NCI-H446 treated with DMSO at 0.1 percent for 48 hours (cell line): ENCODE results near the gene MUC5B.
"Not testable (repeated sequence)": the region's sequence is repeated elsewhere in the genome, so short reads cannot be mapped to it uniquely, and the experiment has no call there.

ENCODE experiments used
- DNase-seq: peaks from one replicate; lab custom pipeline; 2025; lab: John Stamatoyannopoulos, UW

MUC5B gene

DNA sequence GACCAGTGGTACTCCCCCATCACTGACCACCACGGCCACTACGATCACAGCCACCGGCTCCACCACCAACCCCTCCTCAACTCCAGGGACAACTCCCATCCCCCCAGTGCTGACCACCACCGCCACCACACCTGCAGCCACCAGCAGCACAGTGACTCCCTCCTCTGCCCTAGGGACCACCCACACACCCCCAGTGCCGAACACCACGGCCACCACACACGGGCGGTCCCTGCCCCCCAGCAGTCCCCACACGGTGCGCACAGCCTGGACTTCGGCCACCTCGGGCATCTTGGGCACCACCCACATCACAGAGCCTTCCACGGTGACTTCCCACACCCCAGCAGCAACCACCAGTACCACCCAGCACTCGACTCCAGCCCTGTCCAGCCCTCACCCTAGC lies 24.2 kb downstream of the MUC5B start:
- DNase-seq: not testable (repeated sequence)

DNA sequence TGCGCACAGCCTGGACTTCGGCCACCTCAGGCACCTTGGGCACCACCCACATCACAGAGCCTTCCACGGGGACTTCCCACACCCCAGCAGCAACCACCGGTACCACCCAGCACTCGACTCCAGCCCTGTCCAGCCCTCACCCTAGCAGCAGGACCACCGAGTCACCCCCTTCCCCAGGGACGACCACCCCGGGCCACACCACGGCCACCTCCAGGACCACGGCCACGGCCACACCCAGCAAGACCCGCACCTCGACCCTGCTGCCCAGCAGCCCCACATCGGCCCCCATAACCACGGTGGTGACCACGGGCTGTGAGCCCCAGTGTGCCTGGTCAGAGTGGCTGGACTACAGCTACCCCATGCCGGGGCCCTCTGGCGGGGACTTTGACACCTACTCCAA lies 26.1 kb downstream of the MUC5B start:
- DNase-seq: not testable (repeated sequence)

- not testable (repeated sequence) for DNase-seq
Observed at GRCh38 chr11:1250411-1250810, 27.5 kb downstream of the MUC5B start.

DNA sequence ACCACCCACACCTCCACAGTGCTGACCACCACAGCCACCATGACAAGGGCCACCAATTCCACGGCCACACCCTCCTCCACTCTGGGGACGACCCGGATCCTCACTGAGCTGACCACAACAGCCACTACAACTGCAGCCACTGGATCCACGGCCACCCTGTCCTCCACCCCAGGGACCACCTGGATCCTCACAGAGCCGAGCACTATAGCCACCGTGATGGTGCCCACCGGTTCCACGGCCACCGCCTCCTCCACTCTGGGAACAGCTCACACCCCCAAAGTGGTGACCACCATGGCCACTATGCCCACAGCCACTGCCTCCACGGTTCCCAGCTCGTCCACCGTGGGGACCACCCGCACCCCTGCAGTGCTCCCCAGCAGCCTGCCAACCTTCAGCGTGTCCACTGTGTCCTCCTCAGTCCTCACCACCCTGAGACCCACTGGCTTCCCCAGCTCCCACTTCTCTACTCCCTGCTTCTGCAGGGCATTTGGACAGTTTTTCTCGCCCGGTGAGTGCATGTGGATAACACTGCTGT lies 28.4 kb downstream of the MUC5B start:
- no peak for DNase-seq

DNA sequence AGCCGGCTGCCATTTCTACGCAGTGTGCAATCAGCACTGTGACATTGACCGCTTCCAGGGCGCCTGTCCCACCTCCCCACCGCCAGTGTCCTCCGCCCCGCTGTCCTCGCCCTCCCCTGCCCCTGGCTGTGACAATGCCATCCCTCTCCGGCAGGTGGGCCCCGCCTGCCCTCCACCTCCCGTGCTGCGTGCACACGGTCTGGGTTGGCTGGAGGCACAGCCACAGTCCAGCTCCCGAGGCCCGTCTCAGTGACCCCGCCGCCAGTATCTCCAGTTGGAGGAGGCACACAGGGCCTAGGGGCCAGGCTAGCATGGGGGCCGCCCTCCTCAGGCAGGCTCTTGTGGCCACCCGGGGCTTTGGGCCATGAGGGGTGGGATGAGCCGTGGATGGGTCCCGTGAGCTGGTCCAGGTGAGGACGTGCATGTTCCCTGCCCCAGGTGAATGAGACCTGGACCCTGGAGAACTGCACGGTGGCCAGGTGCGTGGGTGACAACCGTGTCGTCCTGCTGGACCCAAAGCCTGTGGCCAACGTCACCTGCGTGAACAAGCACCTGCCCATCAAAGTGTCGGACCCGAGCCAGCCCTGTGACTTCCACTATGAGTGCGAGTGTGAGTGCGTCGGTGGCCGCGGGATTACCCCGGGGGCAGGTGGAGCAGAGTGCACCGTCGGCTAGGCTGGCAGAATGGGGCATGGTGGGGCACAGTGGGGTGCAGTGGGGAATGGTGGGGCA lies 29.7 kb downstream of the MUC5B start:
- DNase-seq: no peak

DNA sequence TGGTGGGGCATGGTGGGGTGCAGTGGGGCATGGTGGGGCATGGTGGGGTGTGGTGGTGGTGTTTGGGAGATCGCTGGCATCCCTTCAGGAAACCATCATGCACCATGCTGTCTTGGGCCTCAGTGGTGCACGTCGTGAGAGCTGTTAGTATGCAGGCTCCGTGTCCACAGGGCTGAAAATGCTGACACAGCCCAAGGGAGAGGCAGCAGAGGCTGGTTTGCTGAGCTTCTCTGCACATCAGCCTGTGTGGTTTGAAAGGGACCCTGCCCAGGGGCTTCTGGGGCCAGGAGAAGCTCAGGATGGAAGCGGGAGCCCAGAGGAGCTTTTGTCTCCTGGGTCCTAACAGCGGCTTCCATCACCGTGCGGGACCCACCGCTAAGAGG lies 30.2 kb downstream of the MUC5B start:
- DNase-seq: no peak

GRCh38 chr11:1254086-1254648 lies 31.3 kb downstream of the MUC5B start:
- no peak for DNase-seq

- no peak for DNase-seq
Observed at GRCh38 chr11:1254733-1255132, 31.9 kb downstream of the MUC5B start.

DNA sequence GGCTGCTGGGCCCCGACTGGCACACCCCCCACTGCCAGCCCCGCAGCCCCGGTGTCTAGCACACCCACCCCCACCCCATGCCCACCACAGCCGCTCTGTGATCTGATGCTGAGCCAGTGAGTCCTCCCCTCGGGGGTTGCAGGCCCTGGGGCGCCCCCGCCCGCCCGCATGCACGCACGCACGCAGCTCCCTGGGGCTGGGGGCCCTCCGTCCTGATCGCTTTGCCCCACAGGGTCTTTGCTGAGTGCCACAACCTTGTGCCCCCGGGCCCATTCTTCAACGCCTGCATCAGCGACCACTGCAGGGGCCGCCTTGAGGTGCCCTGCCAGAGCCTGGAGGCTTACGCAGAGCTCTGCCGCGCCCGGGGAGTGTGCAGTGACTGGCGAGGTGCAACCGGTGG lies 32.3 kb downstream of the MUC5B start:
- no peak for DNase-seq

DNA sequence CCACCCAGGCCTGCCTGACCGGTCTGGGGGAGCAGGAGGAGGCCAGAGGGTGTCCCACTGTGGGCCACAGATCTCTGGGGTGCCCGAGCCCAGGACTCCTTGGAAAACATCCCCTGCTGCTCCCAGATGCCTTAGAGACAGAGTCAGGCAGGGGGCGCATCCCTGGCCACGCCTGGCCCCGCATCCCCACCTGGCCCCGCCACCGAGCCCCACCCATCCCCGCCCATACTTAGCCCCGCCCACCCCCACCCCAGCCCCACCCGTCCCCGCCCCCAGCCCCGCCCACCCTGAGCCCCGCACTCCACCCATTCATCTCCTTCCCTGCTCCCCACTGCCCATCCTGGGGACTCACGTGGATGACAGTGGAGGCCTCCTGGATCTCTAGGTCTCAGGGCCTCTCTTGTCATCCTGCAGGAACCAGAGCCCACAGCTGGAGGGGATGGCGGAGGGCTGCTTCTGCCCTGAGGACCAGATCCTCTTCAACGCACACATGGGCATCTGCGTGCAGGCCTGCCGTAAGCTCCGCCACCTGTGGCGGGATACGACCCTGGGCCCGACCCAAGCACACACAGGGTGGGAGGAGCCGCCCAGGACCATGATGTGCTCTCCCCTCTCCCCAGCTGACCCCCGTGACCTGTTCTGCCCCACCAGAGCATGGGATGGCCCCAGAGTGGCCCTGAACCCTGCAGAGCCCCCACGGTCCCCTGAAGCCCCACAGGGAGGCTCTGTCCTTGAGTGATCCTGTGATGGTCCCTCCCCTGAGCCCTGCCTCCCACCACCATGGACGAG lies 33.6 kb downstream of the MUC5B start:
- DNase-seq: no peak

DNA sequence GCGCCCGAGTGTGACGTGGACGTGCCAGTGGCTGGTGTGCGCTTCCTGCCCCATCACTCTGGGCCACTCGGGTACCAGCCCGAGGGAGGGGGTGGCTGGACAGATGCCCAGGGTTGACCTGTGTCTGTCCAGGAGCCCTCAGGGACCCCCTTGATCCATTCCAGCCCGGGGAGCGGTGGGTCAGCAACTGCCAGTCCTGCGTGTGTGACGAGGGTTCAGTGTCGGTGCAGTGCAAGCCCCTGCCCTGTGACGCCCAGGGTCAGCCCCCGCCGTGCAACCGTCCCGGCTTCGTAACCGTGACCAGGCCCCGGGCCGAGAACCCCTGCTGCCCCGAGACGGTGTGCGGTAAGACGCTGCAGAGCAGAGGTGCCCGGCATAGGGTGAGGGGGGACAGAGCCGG lies 34.5 kb downstream of the MUC5B start:
- DNase-seq: no peak

DNA sequence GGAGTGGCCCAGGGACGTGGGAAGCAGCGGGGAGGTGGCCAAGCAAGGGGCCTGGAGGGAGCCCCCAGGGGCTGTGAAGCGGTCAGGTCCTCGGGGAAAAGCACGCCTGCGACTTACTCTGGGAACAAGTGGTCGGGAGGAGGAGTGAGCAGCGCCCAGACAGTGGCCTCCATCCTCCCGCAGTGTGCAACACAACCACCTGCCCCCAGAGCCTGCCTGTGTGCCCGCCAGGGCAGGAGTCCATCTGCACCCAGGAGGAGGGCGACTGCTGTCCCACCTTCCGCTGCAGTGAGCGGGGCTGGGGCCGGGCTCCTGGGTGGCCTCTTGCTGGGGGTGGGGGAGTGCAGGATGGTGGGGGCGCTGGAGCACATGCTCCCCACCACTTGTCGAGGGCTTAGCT lies 35.0 kb downstream of the MUC5B start:
- no peak for DNase-seq

DNA sequence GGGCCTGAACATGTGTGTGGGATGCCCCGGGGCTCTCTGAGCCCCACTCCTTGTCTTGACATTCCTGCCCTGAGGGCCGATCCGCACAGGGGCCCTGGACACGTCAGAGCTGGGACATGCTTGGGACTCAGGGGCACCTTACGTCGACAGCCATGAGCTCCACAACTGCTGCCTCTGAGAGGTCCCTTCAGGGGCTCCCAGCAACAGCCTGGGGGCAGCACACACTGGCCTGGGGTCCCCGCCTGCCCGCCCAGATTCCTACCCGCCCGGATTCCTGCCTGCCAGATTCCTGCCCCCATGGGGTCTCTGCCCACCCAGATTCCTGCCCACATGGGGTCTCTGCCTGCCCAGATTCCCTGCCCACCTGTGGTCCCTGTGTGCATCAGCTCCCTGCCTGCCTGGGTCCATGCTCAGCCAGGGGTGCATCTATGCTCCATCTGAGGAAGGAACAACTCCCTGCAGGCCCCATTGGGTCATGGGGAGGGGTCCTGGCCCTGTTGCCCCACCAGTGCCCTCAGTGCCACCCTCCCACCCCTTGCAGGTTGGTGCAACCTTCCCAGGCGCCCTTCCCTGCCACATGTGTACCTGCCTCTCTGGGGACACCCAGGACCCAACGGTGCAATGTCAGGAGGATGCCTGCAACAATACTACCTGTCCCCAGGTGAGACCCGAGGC lies 35.7 kb downstream of the MUC5B start:
- DNase-seq: no peak

DNA sequence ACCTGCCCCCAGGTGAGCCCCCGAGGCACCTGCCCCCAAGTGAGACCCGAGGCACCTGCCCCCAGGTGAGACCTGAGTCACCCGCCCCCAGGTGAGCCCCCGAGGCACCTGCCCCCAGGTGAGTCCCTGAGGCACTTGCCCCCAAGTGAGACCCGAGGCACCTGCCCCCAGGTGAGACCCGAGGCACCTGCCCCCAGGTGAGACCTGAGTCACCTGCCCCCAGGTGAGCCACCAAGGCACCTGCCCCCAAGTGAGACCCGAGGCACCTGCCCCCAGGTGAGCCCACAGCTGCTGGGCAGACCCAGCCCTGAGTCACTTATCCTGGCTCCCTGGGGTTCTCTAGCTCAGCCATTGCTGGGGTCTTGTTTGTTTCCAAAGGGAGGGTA lies 36.2 kb downstream of the MUC5B start:
- no peak for DNase-seq

GRCh38 chr11:1259561-1259960 lies 36.7 kb downstream of the MUC5B start:
- no peak for DNase-seq

GRCh38 chr11:1260023-1260501 lies 37.2 kb downstream of the MUC5B start:
- DNase-seq: no peak

DNA sequence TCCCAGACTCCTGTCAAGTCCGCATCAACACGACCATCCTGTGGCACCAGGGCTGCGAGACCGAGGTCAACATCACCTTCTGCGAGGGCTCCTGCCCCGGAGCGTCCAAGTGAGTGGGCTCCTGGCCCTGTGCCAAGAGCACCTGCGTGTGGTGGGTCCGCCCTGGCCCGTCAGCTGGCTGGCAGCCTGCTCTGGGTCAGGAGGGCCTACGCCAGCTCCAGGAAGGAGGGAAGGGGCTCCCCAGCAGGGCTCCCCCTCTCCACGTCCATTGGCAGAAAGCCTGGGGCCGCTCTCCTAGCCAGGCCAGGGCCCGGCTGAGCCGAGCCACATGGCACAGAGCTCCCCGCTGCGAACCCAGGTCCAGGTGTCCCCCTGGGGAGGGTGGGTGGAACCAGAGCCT lies 37.8 kb downstream of the MUC5B start:
- DNase-seq: no peak

GRCh38 chr11:1261241-1262071 lies 38.6 kb downstream of the MUC5B start:
- DNase-seq: no peak

GRCh38 chr11:1262172-1263006 lies 39.5 kb downstream of the MUC5B start:
- DNase-seq: peak; percentile 81

- DNase-seq: no peak
Observed at GRCh38 chr11:1263010-1263409, 40.1 kb downstream of the MUC5B start.
